ENCODE data around the gene LHFPL2.

- TF ChIP-seq ZNF274 (IDR thresholded peaks at IDR 0.05; ENCODE audit: low read depth, low read length) (no peak), POLR2AphosphoS5 (IDR thresholded peaks at IDR 0.05; ENCODE audit: low read depth, low read length) (no peak), MAX (IDR thresholded peaks at IDR 0.05) (no peak), CEBPB (IDR thresholded peaks at IDR 0.05; ENCODE audit: low read depth) (no peak), EZH2phosphoT487 (IDR thresholded peaks at IDR 0.05; ENCODE audit: borderline replicate concordance) (no peak)
- TF ChIP-seq, protein P1, sequence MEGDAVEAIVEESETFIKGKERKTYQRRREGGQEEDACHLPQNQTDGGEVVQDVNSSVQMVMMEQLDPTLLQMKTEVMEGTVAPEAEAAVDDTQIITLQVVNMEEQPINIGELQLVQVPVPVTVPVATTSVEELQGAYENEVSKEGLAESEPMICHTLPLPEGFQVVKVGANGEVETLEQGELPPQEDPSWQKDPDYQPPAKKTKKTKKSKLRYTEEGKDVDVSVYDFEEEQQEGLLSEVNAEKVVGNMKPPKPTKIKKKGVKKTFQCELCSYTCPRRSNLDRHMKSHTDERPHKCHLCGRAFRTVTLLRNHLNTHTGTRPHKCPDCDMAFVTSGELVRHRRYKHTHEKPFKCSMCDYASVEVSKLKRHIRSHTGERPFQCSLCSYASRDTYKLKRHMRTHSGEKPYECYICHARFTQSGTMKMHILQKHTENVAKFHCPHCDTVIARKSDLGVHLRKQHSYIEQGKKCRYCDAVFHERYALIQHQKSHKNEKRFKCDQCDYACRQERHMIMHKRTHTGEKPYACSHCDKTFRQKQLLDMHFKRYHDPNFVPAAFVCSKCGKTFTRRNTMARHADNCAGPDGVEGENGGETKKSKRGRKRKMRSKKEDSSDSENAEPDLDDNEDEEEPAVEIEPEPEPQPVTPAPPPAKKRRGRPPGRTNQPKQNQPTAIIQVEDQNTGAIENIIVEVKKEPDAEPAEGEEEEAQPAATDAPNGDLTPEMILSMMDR (IDR thresholded peaks at IDR 0.05 in 2 of 3, conservative IDR thresholded peaks at IDR 0.05 in 1 of 3; ENCODE audit: borderline replicate concordance in 1 of 3, insufficient read depth in 1 of 3, low read depth in 2 of 3, low read length in 2 of 3) = 0 out of 6 replicates have a peak, but pooled peaks of 1 of the 3 experiments have one; percentile 8
These were observed 132.9 kb downstream of the LHFPL2 start for GRCh38 chr5:78515670-78516069.
